PC-9 (cell line): ENCODE data around the gene TMEM272. TPM values are rescaled to one million over a fixed set of nuclear protein-coding genes. Genes with fewer than 3 reads are reported as not detected.

Source experiments
- Bru-seq: library from RNA; stranded (reverse); fragments of 400-500 nt; gene quantifications from one replicate; lab custom pipeline; 2021; lab: Mats Ljungman, UMichigan
- BruChase-seq, 2 experiments: library from RNA; stranded (reverse); fragments of 400-500 nt; gene quantifications; one replicate each; lab custom pipeline; 2021; lab: Mats Ljungman, UMichigan
- BruUV-seq: library from RNA; stranded (reverse); fragments of 400-500 nt; replicated peaks from 2 replicates; lab custom pipeline; 2021; lab: Mats Ljungman, UMichigan
- CTCF ChIA-PET: fragments of 300-600 bp; sonication (Branson Sonifier 250); formaldehyde crosslinking; loops from one replicate; lab custom pipeline; 2022; ENCODE audit warnings: antibody characterized with exemption; lab: Charles Lee
- POLR2A ChIA-PET: fragments of 300-600 bp; sonication (Branson Sonifier 250); formaldehyde crosslinking; loops from one replicate; lab custom pipeline; 2022; ENCODE audit warnings: antibody characterized with exemption; ENCODE audit not compliant: unreplicated experiment; lab: Charles Lee
- DNase-seq, 2 experiments: peaks; one replicate each; pipeline versions ENCODE4 v3.0.0 to v3.0.0-alpha.2; 2015 to 2022; ENCODE audit warnings: mixed read lengths in 1 of 2
- H2AFZ ChIP-seq: fragments of 200-600 bp; sonication (generic); 2 replicates; pipeline ENCODE4 v1.8.1; 2017; ENCODE audit warnings: antibody characterized with exemption
- H3F3A ChIP-seq: fragments of 200-600 bp; sonication (generic); 2 replicates; pipeline ENCODE4 v1.8.1; 2017; ENCODE audit warnings: antibody characterized with exemption, mild to moderate bottlenecking, low read depth; ENCODE audit not compliant: insufficient read depth
- H3K27ac ChIP-seq: fragments of 200-600 bp; sonication (generic); 2 replicates; pipeline ENCODE4 v1.6.1; 2016; ENCODE audit warnings: mixed run types
- H3K27me3 ChIP-seq: fragments of 200-600 bp; sonication (generic); 2 replicates; pipeline ENCODE4 v1.6.1; 2016; ENCODE audit warnings: low read depth, mixed run types; ENCODE audit not compliant: insufficient read depth
- H3K36me3 ChIP-seq: fragments of 200-600 bp; sonication (generic); 2 replicates; pipeline ENCODE4 v1.6.1; 2016; ENCODE audit warnings: low read depth, mixed run types
- H3K4me1 ChIP-seq: fragments of 200-600 bp; sonication (generic); replicated peaks from 2 replicates; pipeline ENCODE4 v1.6.1; 2016; ENCODE audit warnings: mixed run types; ENCODE audit not compliant: insufficient read depth
- H3K4me2 ChIP-seq: fragments of 200-600 bp; sonication (generic); 2 replicates; pipeline ENCODE4 v1.6.1; 2017; ENCODE audit warnings: mixed run types
- H3K4me3 ChIP-seq: fragments of 200-600 bp; sonication (generic); 2 replicates; pipeline ENCODE4 v1.6.1; 2016; ENCODE audit warnings: mixed run types
- H3K79me2 ChIP-seq: fragments of 200-600 bp; sonication (generic); 2 replicates; pipeline ENCODE4 v1.6.1; 2017; ENCODE audit warnings: low read depth, mixed run types
- H3K9me2 ChIP-seq: fragments of 200-600 bp; sonication (generic); 2 replicates; pipeline ENCODE4 v1.8.1; 2017; ENCODE audit warnings: mild to moderate bottlenecking; ENCODE audit not compliant: insufficient read depth
- H3K9me3 ChIP-seq: fragments of 200-600 bp; sonication (generic); 2 replicates; pipeline ENCODE4 v1.8.1; 2016; ENCODE audit warnings: low read depth; ENCODE audit not compliant: insufficient read depth
- H4K20me1 ChIP-seq: fragments of 200-600 bp; sonication (generic); 2 replicates; pipeline ENCODE4 v1.8.1; 2017; ENCODE audit not compliant: insufficient read depth
- EZH2 ChIP-seq: fragments of 200-600 bp; sonication (generic); IDR thresholded peaks from 2 replicates; pipeline ENCODE4 v1.8.0; 2017; ENCODE audit warnings: antibody characterized with exemption, low read depth
- intact Hi-C: fragments of 100-400 bp; cut with micrococcal nuclease; formaldehyde crosslinking; loops from one replicate; pipeline ENCODE4 v1.10.0; 2022; ENCODE audit not compliant: unreplicated experiment
- long read RNA-seq: library from polyadenylated mRNA; stranded (forward); transcript quantifications from one replicate; pipeline ENCODE4 v2.0.0, GENCODE V29; 2022
- total RNA-seq: library from RNA; stranded (reverse); gene quantifications from 2 replicates; pipeline ENCODE4 v1.2.3, GENCODE V29; 2021
- TF ChIP-seq, protein P1 (sequence below): fragments of 200-600 bp; sonication (generic); conservative IDR thresholded peaks from 2 replicates; pipeline ENCODE4 v1.6.1; 2017; ENCODE audit warnings: mixed run types, antibody characterized with exemption, mild to moderate bottlenecking, moderate library complexity

The TMEM272 gene
- total RNA-seq, result not detected in 2 replicates
- Bru-seq, nascent RNA, result not detected
- BruChase-seq, experiment 1, labeled RNA remaining after a 2-hour chase, result not detected
- not detected for BruChase-seq, experiment 2, labeled RNA remaining after a 6-hour chase
- long read RNA-seq, result 0 reads

DNA sequence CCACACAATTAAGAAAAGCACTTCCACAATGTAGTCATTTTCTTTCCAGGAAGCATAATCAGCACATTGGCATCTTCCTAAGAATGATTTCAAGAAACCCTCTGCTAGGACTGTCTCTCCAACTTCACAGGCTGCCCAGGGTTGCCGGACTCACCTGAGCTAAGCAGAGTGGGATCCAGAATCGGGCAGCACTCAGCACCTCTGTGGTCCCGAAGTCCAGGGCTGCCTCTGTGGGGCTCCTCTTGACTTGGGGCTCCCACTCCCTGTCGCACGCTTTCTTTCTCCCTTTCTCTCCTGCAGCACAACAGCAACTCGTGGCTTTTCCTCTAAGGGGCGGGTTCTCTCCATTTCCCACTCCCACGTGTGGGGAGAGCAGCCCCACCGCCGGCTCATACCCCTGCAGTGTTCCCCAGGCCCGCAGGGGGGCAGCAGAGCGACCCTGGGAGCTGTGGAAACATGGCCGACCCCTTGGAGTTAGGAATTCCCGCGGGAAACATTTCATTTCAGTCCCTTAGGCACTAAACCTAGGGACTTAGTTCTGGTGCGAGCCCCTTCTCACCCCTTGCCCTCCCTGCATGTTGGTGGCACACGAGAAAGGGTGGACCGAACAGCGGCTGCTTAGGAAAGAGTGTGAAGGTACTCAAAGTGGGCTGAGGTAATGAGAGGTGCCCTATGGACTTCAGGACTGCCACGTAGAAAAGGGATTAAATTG lies at the start of gene TMEM272:
TMEM272 (minus strand) TSS at position 316 of the 712 bp plus-strand sequence. CDS start 6,647 bp downstream, outside the sequence.
- TF ChIP-seq, protein P1, sequence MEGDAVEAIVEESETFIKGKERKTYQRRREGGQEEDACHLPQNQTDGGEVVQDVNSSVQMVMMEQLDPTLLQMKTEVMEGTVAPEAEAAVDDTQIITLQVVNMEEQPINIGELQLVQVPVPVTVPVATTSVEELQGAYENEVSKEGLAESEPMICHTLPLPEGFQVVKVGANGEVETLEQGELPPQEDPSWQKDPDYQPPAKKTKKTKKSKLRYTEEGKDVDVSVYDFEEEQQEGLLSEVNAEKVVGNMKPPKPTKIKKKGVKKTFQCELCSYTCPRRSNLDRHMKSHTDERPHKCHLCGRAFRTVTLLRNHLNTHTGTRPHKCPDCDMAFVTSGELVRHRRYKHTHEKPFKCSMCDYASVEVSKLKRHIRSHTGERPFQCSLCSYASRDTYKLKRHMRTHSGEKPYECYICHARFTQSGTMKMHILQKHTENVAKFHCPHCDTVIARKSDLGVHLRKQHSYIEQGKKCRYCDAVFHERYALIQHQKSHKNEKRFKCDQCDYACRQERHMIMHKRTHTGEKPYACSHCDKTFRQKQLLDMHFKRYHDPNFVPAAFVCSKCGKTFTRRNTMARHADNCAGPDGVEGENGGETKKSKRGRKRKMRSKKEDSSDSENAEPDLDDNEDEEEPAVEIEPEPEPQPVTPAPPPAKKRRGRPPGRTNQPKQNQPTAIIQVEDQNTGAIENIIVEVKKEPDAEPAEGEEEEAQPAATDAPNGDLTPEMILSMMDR, result peak; percentile 89
- TF ChIP-seq EZH2, result no peak
- no peaks in the 10 kb centered on the region for H3K36me3 ChIP-seq
- H4K20me1 ChIP-seq, result no peaks in the 10 kb centered on the region
- no peaks in the 10 kb centered on the region for H3K9me3 ChIP-seq
- CTCF ChIA-PET, result no interaction called here
- no peaks in the 10 kb centered on the region for H3F3A ChIP-seq
- peak within 1 kb of the TSS; percentile 62 for H3K4me2 ChIP-seq
- BruUV-seq, result no TSS peak
- no peaks in the 10 kb centered on the region for H3K9me2 ChIP-seq
- no peaks in the 10 kb centered on the region for H3K79me2 ChIP-seq
- peak within 1 kb of the TSS; percentile 25; the same call in 1 of the 2 replicates for H3K4me3 ChIP-seq
- H3K27ac ChIP-seq, result no peak within 1 kb of the TSS
- POLR2A ChIA-PET, result no interaction called here
- peaks cover 30% of the 10 kb centered on the region for H3K27me3 ChIP-seq
- peak in 1 of 2 experiments; percentile 42 for DNase-seq
- H2AFZ ChIP-seq, result 0 out of 2 replicates have a peak within 1 kb of the TSS, but pooled peaks have one; percentile 65
- intact Hi-C loops, result no loop called here
- H3K4me1 ChIP-seq, result no peaks in the 10 kb centered on the region

DNA sequence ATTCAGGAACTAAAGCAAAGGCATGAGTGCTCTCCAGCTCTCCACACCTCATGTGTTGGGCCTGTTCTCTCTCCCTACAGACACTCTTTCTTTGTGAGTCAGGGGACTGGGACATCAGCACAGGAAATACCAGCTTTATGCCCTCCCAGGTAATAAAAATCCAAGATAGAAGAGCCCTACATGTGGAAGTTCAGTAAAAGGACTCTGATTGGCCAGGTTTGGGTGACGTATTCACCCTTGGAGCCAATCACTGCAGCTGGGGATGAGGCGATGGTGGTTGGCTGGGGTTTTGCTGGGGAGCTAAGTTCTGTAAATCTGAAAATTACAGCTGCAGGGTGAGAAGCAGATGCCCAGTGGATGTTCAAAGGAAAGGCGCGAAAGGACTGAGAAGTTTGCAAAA lies 49.3 kb upstream of the TMEM272 start:
- no peaks in the 10 kb centered on the region for H3K79me2 ChIP-seq
- no peaks in the 10 kb centered on the region for H3K36me3 ChIP-seq
- no peak overlapping the region for H3K4me3 ChIP-seq
- H2AFZ ChIP-seq, result no peak overlapping the region
- no peaks in the 10 kb centered on the region for H4K20me1 ChIP-seq
- no peaks in the 10 kb centered on the region for H3F3A ChIP-seq
- no peaks in the 10 kb centered on the region for H3K9me2 ChIP-seq
- CTCF ChIA-PET, result no interaction called here
- no peak for DNase-seq
- TF ChIP-seq, protein P1, result no peak
- TF ChIP-seq EZH2, result no peak
- peaks cover 40% of the 10 kb centered on the region for H3K27me3 ChIP-seq
- no peak overlapping the region for H3K27ac ChIP-seq
- H3K9me3 ChIP-seq, result no peaks in the 10 kb centered on the region
- no TSS peak for BruUV-seq
- intact Hi-C loops, result no loop called here
- no peaks in the 10 kb centered on the region for H3K4me1 ChIP-seq
- POLR2A ChIA-PET, result no interaction called here
- no peak overlapping the region for H3K4me2 ChIP-seq

DNA sequence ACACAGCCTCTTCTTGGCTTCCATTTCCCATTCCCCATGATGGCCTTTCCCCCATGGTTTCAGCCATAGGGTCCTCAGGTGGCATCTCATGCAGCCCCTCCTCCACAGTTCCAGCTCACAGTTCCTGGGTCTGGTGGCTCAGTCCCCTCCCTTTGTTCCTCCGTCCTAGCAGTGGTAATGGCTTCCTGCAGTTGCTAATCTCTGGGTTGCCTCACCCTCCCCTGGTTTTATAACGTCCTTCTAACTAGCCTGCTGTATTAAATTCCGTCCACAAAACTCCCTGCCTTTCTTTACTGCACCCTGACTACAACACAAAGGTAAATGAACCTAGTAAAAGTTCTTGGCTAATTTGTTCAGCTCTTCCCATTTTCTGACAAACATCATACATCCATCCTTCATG lies 47.7 kb upstream of the TMEM272 start:
- CTCF ChIA-PET, result no interaction called here
- Histone ChIP-seq H3K27ac (no peak overlapping the region), H3K9me2 (no peaks in the 10 kb centered on the region), H2AFZ (no peak overlapping the region), H4K20me1 (no peaks in the 10 kb centered on the region), H3K4me2 (no peak overlapping the region), H3K36me3 (no peaks in the 10 kb centered on the region), H3K9me3 (no peaks in the 10 kb centered on the region), H3K27me3 (peaks cover 36% of the 10 kb centered on the region), H3F3A (no peaks in the 10 kb centered on the region), H3K79me2 (no peaks in the 10 kb centered on the region), H3K4me1 (no peaks in the 10 kb centered on the region), H3K4me3 (no peak overlapping the region)
- POLR2A ChIA-PET, result no interaction called here
- TF ChIP-seq, protein P1, result no peak
- no peak for TF ChIP-seq EZH2
- BruUV-seq, result no TSS peak
- intact Hi-C loops, result no loop called here
- no peak for DNase-seq
